Mucosa of gallbladder (tissue), 1 donor: ENCODE measurements around the gene MINAR1. TPM values are rescaled to one million over a fixed set of nuclear protein-coding genes. Genes with fewer than 3 reads are reported as not detected.

Source experiments
- DNase-seq: peaks from one replicate; pipeline ENCODE4 v3.0.0-alpha.2; 2020; ENCODE audit warnings: low spot score
- total RNA-seq: library from RNA; stranded (reverse); gene quantifications from one replicate; pipeline ENCODE4 v1.2.1, GENCODE V29; 2021
- donor health status: DM: no; HTN: no; CAD: no.

Gene MINAR1
- total RNA-seq, 1 donor from 2014 or later, result 0.32 TPM

DNA sequence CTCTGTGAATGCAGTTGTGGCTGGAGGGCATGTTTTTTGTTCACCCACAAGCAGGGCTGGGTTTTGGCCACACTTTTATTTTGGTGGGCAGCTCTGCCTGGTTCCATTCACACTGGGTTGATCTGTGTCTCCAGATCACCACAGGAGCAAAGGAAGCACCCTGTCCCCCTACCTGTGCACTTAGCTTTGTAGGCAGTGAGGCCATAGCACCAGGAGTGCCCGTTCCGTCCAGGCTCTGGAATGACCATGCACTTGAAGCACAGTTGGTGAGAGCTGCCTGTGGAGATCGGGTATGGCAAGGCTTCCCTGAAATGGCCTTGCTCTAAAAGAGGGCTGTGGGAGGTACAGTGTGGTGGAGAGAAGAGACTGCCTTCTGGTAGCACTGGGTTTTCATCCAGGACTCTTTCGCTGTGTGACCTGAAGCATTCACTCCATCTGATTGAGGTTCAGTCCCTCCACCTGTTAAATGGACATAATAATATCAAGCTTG lies 31.7 kb downstream of the MINAR1 start:
- DNase-seq, result no peak

DNA sequence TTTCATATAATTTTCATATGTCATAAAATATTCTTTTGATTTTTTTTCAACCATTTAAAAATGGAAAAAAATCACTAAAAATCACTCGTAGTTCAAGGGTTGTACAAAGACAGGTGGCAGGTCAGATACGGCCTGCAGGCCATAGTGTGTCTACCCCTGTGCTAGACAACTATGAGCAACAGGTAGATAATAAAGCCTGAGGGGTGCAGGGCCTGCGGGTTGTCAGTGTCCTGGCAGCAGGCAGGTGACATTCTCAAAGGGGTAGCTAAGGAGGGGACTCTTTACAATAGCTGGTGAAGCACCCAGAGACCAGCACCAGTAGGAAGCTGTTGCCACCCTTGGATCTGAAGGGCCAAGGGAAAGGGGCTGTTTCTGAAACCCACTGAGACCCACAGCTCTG lies 34.4 kb downstream of the MINAR1 start:
- DNase-seq, result no peak

DNA sequence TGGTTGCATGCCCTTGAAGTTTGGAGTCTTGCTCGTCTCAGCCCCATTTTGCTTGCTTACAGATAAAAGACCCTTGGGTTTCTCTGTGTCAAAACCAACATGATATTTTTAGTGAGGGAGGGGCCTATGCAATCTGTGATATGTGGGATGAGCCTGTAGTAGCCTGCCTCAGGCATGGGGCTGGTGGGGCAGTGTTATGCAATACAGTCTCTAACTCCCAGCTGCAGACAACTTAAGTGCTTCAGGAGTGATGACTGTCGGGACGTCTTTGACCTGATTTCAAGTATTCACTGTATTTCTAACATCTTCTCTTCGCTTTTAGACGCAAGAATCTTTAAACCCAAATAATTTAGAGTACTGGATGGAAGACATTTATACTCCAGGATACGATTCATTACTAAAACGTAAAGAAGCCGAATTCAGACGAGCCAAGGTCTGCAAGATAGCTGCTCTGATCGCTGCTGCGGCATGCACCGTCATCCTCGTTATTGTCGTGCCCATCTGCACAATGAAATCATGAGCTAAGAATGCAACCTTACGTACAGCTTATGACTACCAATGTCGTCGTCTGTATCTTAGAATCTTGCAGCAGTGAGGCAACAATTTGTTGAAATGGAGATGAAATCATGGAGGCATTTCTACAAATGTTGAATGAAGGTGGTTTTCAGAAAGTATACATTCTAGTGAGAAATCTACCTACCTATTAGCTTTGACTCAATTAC lies 35.9 kb downstream of the MINAR1 start:
- DNase-seq, result no peak

DNA sequence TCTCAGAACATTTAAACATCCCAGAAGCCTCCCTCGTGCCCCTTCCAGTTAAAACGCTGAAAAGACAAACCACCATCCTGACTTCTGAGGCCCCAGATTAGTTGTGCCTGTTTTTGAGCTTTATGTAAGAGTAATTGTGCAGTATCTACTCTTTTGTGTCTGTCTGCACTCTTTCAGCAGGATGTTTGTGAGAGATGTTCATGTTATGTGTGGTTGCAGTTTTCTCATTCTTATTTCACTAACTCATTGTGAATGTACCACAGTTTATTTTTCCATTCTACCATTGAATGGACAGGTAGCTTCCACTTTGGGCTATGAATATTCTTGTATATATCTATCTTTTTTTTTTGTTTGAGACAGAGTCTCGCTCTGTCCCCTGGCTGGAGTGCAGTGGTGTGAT lies 40.3 kb downstream of the MINAR1 start:
- DNase-seq, result no peak

DNA sequence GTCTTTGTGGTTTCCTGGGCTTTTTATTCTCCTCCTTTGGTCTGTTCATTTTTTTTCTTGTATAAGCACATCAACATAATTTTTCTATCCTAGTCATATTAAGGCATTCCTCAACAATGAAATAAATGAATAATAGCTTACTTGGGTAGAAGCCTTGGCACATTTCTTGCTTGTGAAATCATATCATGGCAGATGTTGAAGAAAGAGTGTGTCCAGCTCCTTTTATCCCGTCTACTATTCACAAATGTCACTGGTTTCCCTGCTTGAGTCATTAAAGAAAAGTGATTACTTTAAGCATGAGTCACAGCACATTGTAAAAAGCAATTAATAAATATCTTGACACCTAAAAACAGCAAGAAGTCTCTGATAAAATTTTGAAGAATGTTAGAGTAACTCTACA lies 42.1 kb downstream of the MINAR1 start:
- no peak for DNase-seq

DNA sequence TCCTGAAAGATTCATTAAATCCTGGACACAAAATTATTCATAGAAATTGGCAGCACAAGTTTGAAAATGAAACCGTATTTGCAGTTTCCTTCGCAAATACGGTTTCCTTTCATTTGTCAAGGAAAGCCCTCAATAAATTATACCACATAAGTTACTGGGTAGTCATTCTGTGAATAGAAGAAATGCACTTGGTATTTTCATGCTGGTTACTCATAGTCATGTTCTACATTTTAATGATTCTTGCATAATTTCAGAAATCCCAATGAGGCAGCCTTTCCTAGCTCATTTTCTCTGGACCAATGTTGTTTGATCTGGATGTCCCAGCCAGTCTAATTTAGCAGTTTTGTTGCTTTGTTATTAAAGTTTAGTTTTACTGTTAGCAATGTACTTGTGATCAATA lies 43.2 kb downstream of the MINAR1 start:
- DNase-seq, result no peak

DNA sequence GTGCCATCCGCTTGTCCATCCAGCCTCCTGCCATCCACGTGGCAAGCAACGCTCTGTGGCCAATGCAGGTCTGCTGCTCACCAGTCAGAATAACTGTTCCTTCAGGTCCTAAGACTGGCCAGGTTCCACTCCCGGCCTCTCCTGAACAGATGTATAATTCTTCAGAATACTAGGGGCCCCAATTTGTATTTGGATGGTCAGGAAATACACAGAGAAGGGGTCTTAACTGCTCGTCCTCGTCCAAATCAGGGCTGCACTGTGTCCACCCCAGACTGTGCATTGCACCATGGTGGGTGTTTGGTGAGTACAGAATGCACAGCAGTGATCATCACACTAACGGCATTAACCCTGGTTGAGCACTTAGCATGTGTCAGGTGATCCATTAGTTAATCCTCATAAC lies 46.0 kb downstream of the MINAR1 start:
- no peak for DNase-seq

DNA sequence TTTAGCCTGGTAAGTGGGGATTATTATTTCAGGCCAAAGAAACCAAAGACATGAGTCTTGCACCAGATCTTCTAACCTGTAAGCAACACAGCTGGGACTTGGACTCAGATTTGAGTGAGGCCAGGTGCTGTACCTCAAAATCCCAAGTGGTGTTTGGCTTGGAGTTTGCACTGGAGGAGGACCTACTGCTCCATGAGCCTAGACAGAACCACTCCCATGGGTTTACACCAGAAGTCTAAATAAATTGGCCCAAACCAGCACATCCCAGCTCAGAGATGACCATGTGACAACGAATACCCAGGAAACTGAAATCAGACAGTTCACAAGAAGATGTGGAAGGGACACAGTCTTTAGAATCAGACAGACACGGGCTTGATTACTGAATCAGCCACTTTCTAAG lies 47.5 kb downstream of the MINAR1 start:
- DNase-seq, result no peak

DNA sequence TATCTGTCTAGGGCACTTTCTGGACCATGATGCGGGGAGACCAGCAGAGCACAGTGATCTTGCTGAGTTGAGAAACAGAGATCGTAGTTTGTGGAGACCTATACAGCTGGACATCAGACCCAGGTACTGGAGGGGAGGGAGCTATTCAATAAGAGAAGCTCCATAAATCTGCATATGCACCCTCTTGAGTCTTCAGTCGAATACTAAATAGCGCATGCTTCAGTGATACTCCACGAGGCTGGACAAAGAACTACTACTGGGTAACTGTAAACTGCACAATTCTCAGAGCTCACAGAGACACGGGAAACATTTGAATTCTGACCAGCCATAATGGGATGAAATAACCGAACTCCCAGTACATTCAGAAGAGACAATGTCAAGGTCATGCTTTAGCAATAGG lies 49.7 kb downstream of the MINAR1 start:
- no peak for DNase-seq

Other genes starting within 250 kb of the MINAR1 start
- gene ANKRD34C, start 149.6 kb upstream of the MINAR1 start, total RNA-seq, result not detected
- gene TMED3, start 121.2 kb upstream of the MINAR1 start, total RNA-seq, result 67.7 TPM